ENCODE results near the gene TTC23. TPM values are rescaled to one million over a fixed set of nuclear protein-coding genes. Genes with fewer than 3 reads are reported as not detected.

The TTC23 gene
- polyA plus RNA-seq, 2 donors: 7.2 to 8.4 TPM

- 48 to 54% methylated on average over 21 to 22 of the region's 22 CpGs for WGBS, 2 donors
- Histone ChIP-seq H3K27me3 (ENCODE audit: control insufficient read depth in 1 of 2, insufficient read depth in 2 of 2, low read length in 2 of 2) (no peaks in the 10 kb centered on the region), H3K36me3 (ENCODE audit: control insufficient read depth in 2 of 2, insufficient read depth in 2 of 2, low read length in 1 of 2) (peaks cover 0 to 3% of the 10 kb centered on the region in 2 donors), H3K4me3 (ENCODE audit: low read depth in 1 of 2, low read length in 2 of 2) (peak overlapping the region in 1 of 2 donors; percentile 4), H3K27ac (ENCODE audit: low read depth in 2 of 2, low read length in 1 of 2) (peak overlapping the region; percentile 46 to 95), H3K4me1 (ENCODE audit: control insufficient read depth in 2 of 2, insufficient read depth in 2 of 2, low read length in 1 of 2) (peaks cover 4 to 5% of the 10 kb centered on the region in 2 donors), H3K9me3 (ENCODE audit: control insufficient read depth in 2 of 2, insufficient read depth in 1 of 2, low read depth in 1 of 2, low read length in 1 of 2) (no peaks in the 10 kb centered on the region)
These were observed 126.3 kb downstream of the TTC23 start for GRCh38 chr15:99122831-99123712.

GRCh38 chr15:99121691-99122410, 127.5 kb downstream of the TTC23 start:
- Histone ChIP-seq H3K9me3 (ENCODE audit: control insufficient read depth in 2 of 2, insufficient read depth in 1 of 2, low read depth in 1 of 2, low read length in 1 of 2) (no peaks in the 10 kb centered on the region), H3K27me3 (ENCODE audit: control insufficient read depth in 1 of 2, insufficient read depth in 2 of 2, low read length in 2 of 2) (no peaks in the 10 kb centered on the region), H3K27ac (ENCODE audit: low read depth in 2 of 2, low read length in 1 of 2) (peak overlapping the region in 1 of 2 donors; percentile 14), H3K4me1 (ENCODE audit: control insufficient read depth in 2 of 2, insufficient read depth in 2 of 2, low read length in 1 of 2) (peaks cover 4 to 5% of the 10 kb centered on the region in 2 donors), H3K4me3 (ENCODE audit: low read depth in 1 of 2, low read length in 2 of 2) (no peak overlapping the region), H3K36me3 (ENCODE audit: control insufficient read depth in 2 of 2, insufficient read depth in 2 of 2, low read length in 1 of 2) (peaks cover 0 to under 1% of the 10 kb centered on the region in 2 donors)
- WGBS, 2 donors: 72 to 75% methylated on average over 8 of the region's 8 CpGs

- Histone ChIP-seq H3K4me1 (ENCODE audit: control insufficient read depth in 2 of 2, insufficient read depth in 2 of 2, low read length in 1 of 2) (peaks cover 4 to 5% of the 10 kb centered on the region in 2 donors), H3K27me3 (ENCODE audit: control insufficient read depth in 1 of 2, insufficient read depth in 2 of 2, low read length in 2 of 2) (no peaks in the 10 kb centered on the region), H3K27ac (ENCODE audit: low read depth in 2 of 2, low read length in 1 of 2) (peak overlapping the region; percentile 14 to 66), H3K4me3 (ENCODE audit: low read depth in 1 of 2, low read length in 2 of 2) (no peak overlapping the region), H3K9me3 (ENCODE audit: control insufficient read depth in 2 of 2, insufficient read depth in 1 of 2, low read depth in 1 of 2, low read length in 1 of 2) (no peaks in the 10 kb centered on the region), H3K36me3 (ENCODE audit: control insufficient read depth in 2 of 2, insufficient read depth in 2 of 2, low read length in 1 of 2) (no peaks in the 10 kb centered on the region)
- 85 to 88% methylated on average over 10 of the region's 10 CpGs for WGBS, 2 donors
These were observed 128.2 kb downstream of the TTC23 start for GRCh38 chr15:99121207-99121606.

GRCh38 chr15:99120050-99120777, 129.2 kb downstream of the TTC23 start:
- H3K27ac ChIP-seq (ENCODE audit: low read depth in 2 of 2, low read length in 1 of 2): peak overlapping the region in 1 of 2 donors; percentile 66
- H3K4me3 ChIP-seq (ENCODE audit: low read depth in 1 of 2, low read length in 2 of 2): no peak overlapping the region
- no peaks in the 10 kb centered on the region for H3K9me3 ChIP-seq (ENCODE audit: control insufficient read depth in 2 of 2, insufficient read depth in 1 of 2, low read depth in 1 of 2, low read length in 1 of 2)
- H3K4me1 ChIP-seq (ENCODE audit: control insufficient read depth in 2 of 2, insufficient read depth in 2 of 2, low read length in 1 of 2): peaks cover 4 to 5% of the 10 kb centered on the region in 2 donors
- WGBS, 2 donors: 80 to 81% methylated on average over 12 of the region's 12 CpGs
- no peaks in the 10 kb centered on the region for H3K36me3 ChIP-seq (ENCODE audit: control insufficient read depth in 2 of 2, insufficient read depth in 2 of 2, low read length in 1 of 2)
- no peaks in the 10 kb centered on the region for H3K27me3 ChIP-seq (ENCODE audit: control insufficient read depth in 1 of 2, insufficient read depth in 2 of 2, low read length in 2 of 2)

GRCh38 chr15:99118801-99119546, 130.4 kb downstream of the TTC23 start:
- H3K4me3 ChIP-seq (ENCODE audit: low read depth in 1 of 2, low read length in 2 of 2): no peak overlapping the region
- 73 to 82% methylated on average over 22 of the region's 22 CpGs for WGBS, 2 donors
- peaks cover 4 to 5% of the 10 kb centered on the region in 2 donors for H3K4me1 ChIP-seq (ENCODE audit: control insufficient read depth in 2 of 2, insufficient read depth in 2 of 2, low read length in 1 of 2)
- no peaks in the 10 kb centered on the region for H3K27me3 ChIP-seq (ENCODE audit: control insufficient read depth in 1 of 2, insufficient read depth in 2 of 2, low read length in 2 of 2)
- no peaks in the 10 kb centered on the region for H3K9me3 ChIP-seq (ENCODE audit: control insufficient read depth in 2 of 2, insufficient read depth in 1 of 2, low read depth in 1 of 2, low read length in 1 of 2)
- H3K27ac ChIP-seq (ENCODE audit: low read depth in 2 of 2, low read length in 1 of 2): peak overlapping the region in 1 of 2 donors; percentile 34
- no peaks in the 10 kb centered on the region for H3K36me3 ChIP-seq (ENCODE audit: control insufficient read depth in 2 of 2, insufficient read depth in 2 of 2, low read length in 1 of 2)

- Histone ChIP-seq H3K4me1 (ENCODE audit: control insufficient read depth in 2 of 2, insufficient read depth in 2 of 2, low read length in 1 of 2) (peaks cover 4 to 8% of the 10 kb centered on the region in 2 donors), H3K4me3 (ENCODE audit: low read depth in 1 of 2, low read length in 2 of 2) (no peak overlapping the region), H3K36me3 (ENCODE audit: control insufficient read depth in 2 of 2, insufficient read depth in 2 of 2, low read length in 1 of 2) (no peaks in the 10 kb centered on the region), H3K9me3 (ENCODE audit: control insufficient read depth in 2 of 2, insufficient read depth in 1 of 2, low read depth in 1 of 2, low read length in 1 of 2) (no peaks in the 10 kb centered on the region), H3K27ac (ENCODE audit: low read depth in 2 of 2, low read length in 1 of 2) (peak overlapping the region in 1 of 2 donors; percentile 56), H3K27me3 (ENCODE audit: control insufficient read depth in 1 of 2, insufficient read depth in 2 of 2, low read length in 2 of 2) (no peaks in the 10 kb centered on the region)
- WGBS, 2 donors: 80 to 85% methylated on average over 7 of the region's 7 CpGs
These were observed 131.1 kb downstream of the TTC23 start for GRCh38 chr15:99118258-99118632.

GRCh38 chr15:99117563-99118257, 131.7 kb downstream of the TTC23 start:
- Histone ChIP-seq H3K4me3 (ENCODE audit: low read depth in 1 of 2, low read length in 2 of 2) (no peak overlapping the region), H3K9me3 (ENCODE audit: control insufficient read depth in 2 of 2, insufficient read depth in 1 of 2, low read depth in 1 of 2, low read length in 1 of 2) (no peaks in the 10 kb centered on the region), H3K36me3 (ENCODE audit: control insufficient read depth in 2 of 2, insufficient read depth in 2 of 2, low read length in 1 of 2) (no peaks in the 10 kb centered on the region), H3K4me1 (ENCODE audit: control insufficient read depth in 2 of 2, insufficient read depth in 2 of 2, low read length in 1 of 2) (peaks cover 4 to 8% of the 10 kb centered on the region in 2 donors), H3K27ac (ENCODE audit: low read depth in 2 of 2, low read length in 1 of 2) (peak overlapping the region; percentile 20 to 50), H3K27me3 (ENCODE audit: control insufficient read depth in 1 of 2, insufficient read depth in 2 of 2, low read length in 2 of 2) (no peaks in the 10 kb centered on the region)
- WGBS, 2 donors: 77 to 78% methylated on average over 20 of the region's 20 CpGs

GRCh38 chr15:99117111-99117510, 132.3 kb downstream of the TTC23 start:
- Histone ChIP-seq H3K4me1 (ENCODE audit: control insufficient read depth in 2 of 2, insufficient read depth in 2 of 2, low read length in 1 of 2) (peaks cover 4 to 8% of the 10 kb centered on the region in 2 donors), H3K27ac (ENCODE audit: low read depth in 2 of 2, low read length in 1 of 2) (peak overlapping the region in 1 of 2 donors; percentile 54)

More at GRCh38 chr15:99117111-99117510, 132.3 kb downstream of the TTC23 start:
- Histone ChIP-seq H3K9me3 (ENCODE audit: control insufficient read depth in 2 of 2, insufficient read depth in 1 of 2, low read depth in 1 of 2, low read length in 1 of 2) (no peaks in the 10 kb centered on the region), H3K27me3 (ENCODE audit: control insufficient read depth in 1 of 2, insufficient read depth in 2 of 2, low read length in 2 of 2) (no peaks in the 10 kb centered on the region), H3K4me3 (ENCODE audit: low read depth in 1 of 2, low read length in 2 of 2) (no peak overlapping the region), H3K36me3 (ENCODE audit: control insufficient read depth in 2 of 2, insufficient read depth in 2 of 2, low read length in 1 of 2) (no peaks in the 10 kb centered on the region)
- 76 to 81% methylated on average over 8 of the region's 8 CpGs for WGBS, 2 donors
